Measurements from ENCODE around the gene MYADM.

DNA sequence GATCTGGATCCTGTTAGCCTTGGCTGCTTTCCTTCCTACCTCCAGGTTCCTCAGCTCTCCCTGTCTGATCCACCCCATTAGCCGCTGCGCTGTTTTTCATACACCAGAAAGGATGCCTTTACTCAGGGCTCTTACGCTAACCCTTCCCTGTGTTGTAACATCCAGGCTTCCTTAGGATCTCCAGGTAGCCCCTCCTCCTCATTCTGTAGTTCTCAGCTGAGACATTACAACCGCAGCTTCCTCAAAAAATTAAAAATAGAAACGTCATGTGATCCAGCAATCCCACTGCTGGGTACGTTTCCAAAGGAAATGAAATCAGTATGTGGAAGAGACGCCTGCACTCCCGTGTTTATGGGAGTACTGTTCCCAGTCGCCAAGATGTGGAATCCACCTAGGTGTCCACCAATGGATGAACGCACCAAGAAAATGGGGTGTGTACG is 18.4 kb upstream of the MYADM start:
- no peak for TF ChIP-seq EZH2phosphoT487 (IDR thresholded peaks at IDR 0.05; ENCODE audit: borderline replicate concordance, low read depth)
- TF ChIP-seq, protein P1, sequence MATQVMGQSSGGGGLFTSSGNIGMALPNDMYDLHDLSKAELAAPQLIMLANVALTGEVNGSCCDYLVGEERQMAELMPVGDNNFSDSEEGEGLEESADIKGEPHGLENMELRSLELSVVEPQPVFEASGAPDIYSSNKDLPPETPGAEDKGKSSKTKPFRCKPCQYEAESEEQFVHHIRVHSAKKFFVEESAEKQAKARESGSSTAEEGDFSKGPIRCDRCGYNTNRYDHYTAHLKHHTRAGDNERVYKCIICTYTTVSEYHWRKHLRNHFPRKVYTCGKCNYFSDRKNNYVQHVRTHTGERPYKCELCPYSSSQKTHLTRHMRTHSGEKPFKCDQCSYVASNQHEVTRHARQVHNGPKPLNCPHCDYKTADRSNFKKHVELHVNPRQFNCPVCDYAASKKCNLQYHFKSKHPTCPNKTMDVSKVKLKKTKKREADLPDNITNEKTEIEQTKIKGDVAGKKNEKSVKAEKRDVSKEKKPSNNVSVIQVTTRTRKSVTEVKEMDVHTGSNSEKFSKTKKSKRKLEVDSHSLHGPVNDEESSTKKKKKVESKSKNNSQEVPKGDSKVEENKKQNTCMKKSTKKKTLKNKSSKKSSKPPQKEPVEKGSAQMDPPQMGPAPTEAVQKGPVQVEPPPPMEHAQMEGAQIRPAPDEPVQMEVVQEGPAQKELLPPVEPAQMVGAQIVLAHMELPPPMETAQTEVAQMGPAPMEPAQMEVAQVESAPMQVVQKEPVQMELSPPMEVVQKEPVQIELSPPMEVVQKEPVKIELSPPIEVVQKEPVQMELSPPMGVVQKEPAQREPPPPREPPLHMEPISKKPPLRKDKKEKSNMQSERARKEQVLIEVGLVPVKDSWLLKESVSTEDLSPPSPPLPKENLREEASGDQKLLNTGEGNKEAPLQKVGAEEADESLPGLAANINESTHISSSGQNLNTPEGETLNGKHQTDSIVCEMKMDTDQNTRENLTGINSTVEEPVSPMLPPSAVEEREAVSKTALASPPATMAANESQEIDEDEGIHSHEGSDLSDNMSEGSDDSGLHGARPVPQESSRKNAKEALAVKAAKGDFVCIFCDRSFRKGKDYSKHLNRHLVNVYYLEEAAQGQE (IDR thresholded peaks at IDR 0.05; ENCODE audit: low read depth, low read length): no peak
- TF ChIP-seq, protein P2, sequence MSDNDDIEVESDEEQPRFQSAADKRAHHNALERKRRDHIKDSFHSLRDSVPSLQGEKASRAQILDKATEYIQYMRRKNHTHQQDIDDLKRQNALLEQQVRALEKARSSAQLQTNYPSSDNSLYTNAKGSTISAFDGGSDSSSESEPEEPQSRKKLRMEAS (IDR thresholded peaks at IDR 0.05; ENCODE audit: low read depth): no peak
- TF ChIP-seq, protein P3, sequence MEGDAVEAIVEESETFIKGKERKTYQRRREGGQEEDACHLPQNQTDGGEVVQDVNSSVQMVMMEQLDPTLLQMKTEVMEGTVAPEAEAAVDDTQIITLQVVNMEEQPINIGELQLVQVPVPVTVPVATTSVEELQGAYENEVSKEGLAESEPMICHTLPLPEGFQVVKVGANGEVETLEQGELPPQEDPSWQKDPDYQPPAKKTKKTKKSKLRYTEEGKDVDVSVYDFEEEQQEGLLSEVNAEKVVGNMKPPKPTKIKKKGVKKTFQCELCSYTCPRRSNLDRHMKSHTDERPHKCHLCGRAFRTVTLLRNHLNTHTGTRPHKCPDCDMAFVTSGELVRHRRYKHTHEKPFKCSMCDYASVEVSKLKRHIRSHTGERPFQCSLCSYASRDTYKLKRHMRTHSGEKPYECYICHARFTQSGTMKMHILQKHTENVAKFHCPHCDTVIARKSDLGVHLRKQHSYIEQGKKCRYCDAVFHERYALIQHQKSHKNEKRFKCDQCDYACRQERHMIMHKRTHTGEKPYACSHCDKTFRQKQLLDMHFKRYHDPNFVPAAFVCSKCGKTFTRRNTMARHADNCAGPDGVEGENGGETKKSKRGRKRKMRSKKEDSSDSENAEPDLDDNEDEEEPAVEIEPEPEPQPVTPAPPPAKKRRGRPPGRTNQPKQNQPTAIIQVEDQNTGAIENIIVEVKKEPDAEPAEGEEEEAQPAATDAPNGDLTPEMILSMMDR (IDR thresholded peaks at IDR 0.05): no peak

Data from SK-N-SH (cell line).